Loucy (cell line): Measurements from ENCODE around the gene PPFIA1.

ENCODE experiments used
- CTCF ChIP-seq: fragments of 200-600 bp; sonication (generic); conservative IDR thresholded peaks from 2 replicates; pipeline ENCODE4 v1.5.1; 2014; ENCODE audit warnings: mild to moderate bottlenecking, antibody characterized with exemption, low read length
- EZH2phosphoT487 ChIP-seq: fragments of 200-600 bp; IDR thresholded peaks from 2 replicates; pipeline ENCODE4 v1.6.1; 2018; ENCODE audit warnings: antibody characterized with exemption, mild to moderate bottlenecking, moderate library complexity, borderline replicate concordance

DNA sequence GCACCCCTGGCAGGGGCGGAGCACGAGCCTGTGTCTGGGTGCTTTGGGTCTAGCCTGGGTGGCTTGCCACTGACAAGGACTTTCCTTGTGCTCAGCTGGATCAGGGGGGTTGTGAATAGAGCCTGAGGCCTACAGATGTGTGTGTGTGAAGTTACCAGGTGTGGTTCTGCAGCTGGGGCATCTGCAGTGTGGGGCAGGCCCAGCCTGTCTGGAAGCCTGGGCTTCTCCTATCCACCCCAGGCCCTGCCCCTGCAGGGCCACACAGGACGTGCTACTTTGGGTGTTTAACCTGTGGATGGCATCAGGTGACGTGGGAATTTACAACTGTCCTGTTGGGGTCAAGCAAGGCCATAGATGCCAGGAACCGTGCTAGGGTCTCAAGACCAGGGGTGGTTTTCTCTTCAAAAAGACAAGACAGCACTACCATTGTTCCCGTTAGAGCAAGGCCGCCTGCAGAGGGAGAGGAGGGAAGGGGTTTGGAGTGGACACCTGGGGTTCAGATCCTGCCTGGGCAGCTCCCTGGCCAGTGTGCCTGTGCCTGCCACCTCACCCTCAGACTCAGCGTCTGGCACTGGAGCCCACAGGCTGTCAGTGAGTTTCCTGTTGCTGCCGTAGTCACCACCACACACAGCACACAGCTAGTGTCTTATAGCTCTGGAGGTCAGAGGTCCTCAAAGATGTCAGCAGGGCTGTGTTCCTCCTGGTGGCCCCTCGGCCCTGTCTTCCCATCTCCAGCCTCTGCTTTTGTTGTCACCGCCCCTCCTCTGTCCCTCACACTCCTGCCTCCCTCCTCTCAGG is 159.4 kb downstream of the PPFIA1 start:
- TF ChIP-seq CTCF (no peak), EZH2phosphoT487 (no peak)
